CD4-positive, CD25-positive, alpha-beta regulatory T cell (primary cell): ENCODE data around the gene SETD7. TPM values are rescaled to one million over a fixed set of nuclear protein-coding genes. Genes with fewer than 3 reads are reported as not detected.
A peak's percentile ranks its signal among the peaks of the same experiment; 100 is the strongest.

Source experiments
- ATAC-seq, 2 donors: fragments of 150-1000 bp; cut with Tn5 transposase; one replicate each; pipeline ENCODE4 v1.10.0; 2021; ENCODE audit warnings: low read depth in 2 of 2, moderate number of reproducible peaks in 2 of 2, moderate library complexity in 1 of 2
- DNase-seq, 3 donors: peaks; one replicate each; pipeline versions ENCODE4 v3.0.0 to v3.0.0-alpha.2; 2012 to 2022; ENCODE audit warnings: mixed read lengths in 1 of 3
- H3K27ac ChIP-seq: one replicate; pipeline ENCODE4 v1.7.0; 2013; ENCODE audit warnings: mild to moderate bottlenecking, low read length; ENCODE audit not compliant: insufficient read depth, poor library complexity, severe bottlenecking
- H3K27me3 ChIP-seq: one replicate; pipeline ENCODE4 v1.7.0; 2013; ENCODE audit warnings: low read length; ENCODE audit not compliant: control insufficient read depth, insufficient read depth
- H3K36me3 ChIP-seq: one replicate; pipeline ENCODE4 v1.7.0; 2013; ENCODE audit warnings: mild to moderate bottlenecking, low read length, moderate library complexity; ENCODE audit not compliant: control insufficient read depth, insufficient read depth
- H3K4me1 ChIP-seq: 2 replicates; pipeline ENCODE4 v1.7.0; 2013; ENCODE audit warnings: mild to moderate bottlenecking, low read length; ENCODE audit not compliant: insufficient read depth, control insufficient read depth, poor library complexity, severe bottlenecking
- H3K4me3 ChIP-seq: one replicate; pipeline ENCODE4 v1.7.0; 2013; ENCODE audit warnings: low read depth, mild to moderate bottlenecking, low read length, moderate library complexity
- H3K9me3 ChIP-seq, 2 experiments: 1 replicate in 1 of 2; 2 replicates in 1 of 2; pipeline ENCODE4 v1.7.0; 2013; ENCODE audit warnings: low read length in 2 of 2, mild to moderate bottlenecking in 1 of 2, moderate library complexity in 1 of 2; ENCODE audit not compliant: control insufficient read depth in 2 of 2
- H3K27ac Mint-ChIP-seq, 3 donors: one replicate each; pipeline ENCODE4 v1.8.0; 2020 to 2022; ENCODE audit warnings: mild to moderate bottlenecking in 3 of 3, mixed read lengths in 3 of 3, moderate library complexity in 2 of 3
- H3K27me3 Mint-ChIP-seq: one replicate; pipeline ENCODE4 v1.8.0; 2022; ENCODE audit warnings: mild to moderate bottlenecking, mixed read lengths
- H3K36me3 Mint-ChIP-seq: one replicate; pipeline ENCODE4 v1.8.0; 2020; ENCODE audit warnings: mixed read lengths
- H3K4me1 Mint-ChIP-seq, 4 donors: one replicate each; pipeline ENCODE4 v1.8.0; 2020 to 2022; ENCODE audit warnings: mixed read lengths in 4 of 4, mild to moderate bottlenecking in 1 of 4
- H3K4me3 Mint-ChIP-seq, 4 donors: one replicate each; pipeline ENCODE4 v1.8.0; 2020 to 2022; ENCODE audit warnings: mild to moderate bottlenecking in 4 of 4, mixed read lengths in 4 of 4, moderate library complexity in 3 of 4
- H3K9me3 Mint-ChIP-seq, 7 donors: one replicate each; pipeline ENCODE4 v1.8.0; 2020 to 2022; ENCODE audit warnings: mixed read lengths in 7 of 7, mild to moderate bottlenecking in 3 of 7, moderate library complexity in 2 of 7
- polyA plus RNA-seq, 4 donors: library from polyadenylated mRNA; unstranded; fragments of 300-500 nt; fragmentation: Illumina TruSeq; gene quantifications; one replicate each; pipeline ENCODE4 v1.2.3, GENCODE V29; 2021
- total RNA-seq: library from RNA; stranded (reverse); gene quantifications from one replicate; pipeline ENCODE4 v1.2.3, GENCODE V29; 2022

SETD7 gene
- total and polyA plus RNA-seq, 5 donors from 2014 or later, result 8.9 to 50.8 (median 10.7) TPM

DNA sequence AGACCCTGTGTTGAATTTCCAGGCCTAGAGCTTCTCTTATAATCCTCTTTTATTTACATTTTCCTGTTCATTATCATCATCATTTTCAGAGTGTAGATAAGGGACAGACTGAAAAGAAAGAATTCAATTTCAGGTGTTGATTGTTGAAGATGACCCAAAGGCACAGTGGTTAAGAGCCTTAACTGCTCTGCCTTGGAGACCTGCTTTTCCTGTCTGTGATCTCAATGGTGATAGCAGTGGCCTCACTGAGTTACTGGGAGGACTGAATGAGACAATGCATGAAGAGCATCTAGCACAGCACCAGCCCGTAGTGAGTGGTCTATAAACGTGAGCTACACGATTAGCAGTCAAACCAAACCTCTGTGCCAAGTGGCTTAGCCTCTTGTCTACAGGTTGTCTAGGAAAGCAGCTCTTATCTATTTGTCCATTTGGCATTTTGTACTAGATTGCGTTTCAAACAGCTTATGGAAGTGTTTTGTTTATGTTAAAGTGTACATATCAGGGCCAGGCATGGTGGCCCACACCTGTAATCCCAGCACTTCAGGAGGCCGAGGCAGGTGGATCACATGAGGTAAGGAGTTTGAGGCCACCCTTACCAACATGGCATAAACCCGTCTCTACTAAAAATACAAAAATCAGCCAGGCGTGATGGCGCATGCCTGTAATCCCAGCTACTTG is 41.5 kb downstream of the SETD7 start:
- Histone ChIP-seq H3K27ac (no peak overlapping the region), H3K36me3 (peaks cover 78% of the 10 kb centered on the region), H3K9me3 (no peaks in the 10 kb centered on the region), H3K27me3 (no peaks in the 10 kb centered on the region), H3K4me3 (no peak overlapping the region), H3K4me1 (no peaks in the 10 kb centered on the region)
- no peaks in the 10 kb centered on the region for H3K27me3 Mint-ChIP-seq
- DNase-seq (no peak), ATAC-seq (no peak)
- H3K36me3 Mint-ChIP-seq, result peaks cover 53% of the 10 kb centered on the region
- H3K4me3 Mint-ChIP-seq, result no peak overlapping the region
- H3K27ac Mint-ChIP-seq, result no peak overlapping the region
- no peaks in the 10 kb centered on the region for H3K4me1 Mint-ChIP-seq
- no peaks in the 10 kb centered on the region for H3K9me3 Mint-ChIP-seq

DNA sequence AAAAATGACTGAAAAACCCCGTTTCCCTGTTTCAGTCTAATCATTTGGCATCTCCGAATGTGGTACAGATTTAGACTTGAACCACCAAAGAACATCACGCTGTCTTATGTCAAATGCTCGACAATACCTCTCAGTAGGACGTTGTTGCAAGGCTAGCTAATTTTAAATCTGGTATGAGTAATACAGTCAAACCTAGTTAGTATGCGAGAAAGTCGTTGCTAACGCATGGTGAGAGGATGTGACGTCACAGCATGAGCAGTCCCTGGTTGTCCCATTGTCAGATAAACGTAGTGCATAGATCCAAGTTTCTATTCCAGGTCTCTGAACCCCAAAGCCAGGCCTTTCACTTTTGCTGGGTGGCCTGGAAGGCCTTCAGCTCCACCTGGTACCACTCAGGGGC is 44.7 kb downstream of the SETD7 start:
- ATAC-seq (peak; percentile 50 to 57), DNase-seq (no peak)
- no peak overlapping the region for H3K27ac ChIP-seq
- H3K27me3 Mint-ChIP-seq, result no peaks in the 10 kb centered on the region
- H3K4me3 Mint-ChIP-seq, result no peak overlapping the region
- H3K27me3 ChIP-seq, result no peaks in the 10 kb centered on the region
- no peaks in the 10 kb centered on the region for H3K4me1 ChIP-seq
- H3K27ac Mint-ChIP-seq, result no peak overlapping the region
- H3K9me3 ChIP-seq, result no peaks in the 10 kb centered on the region
- no peak overlapping the region for H3K4me3 ChIP-seq
- H3K36me3 ChIP-seq, result peaks cover 67% of the 10 kb centered on the region
- no peaks in the 10 kb centered on the region for H3K4me1 Mint-ChIP-seq
- peaks cover 50% of the 10 kb centered on the region for H3K36me3 Mint-ChIP-seq
- peaks cover 0 to 2% (median 0%) of the 10 kb centered on the region in 7 donors for H3K9me3 Mint-ChIP-seq

DNA sequence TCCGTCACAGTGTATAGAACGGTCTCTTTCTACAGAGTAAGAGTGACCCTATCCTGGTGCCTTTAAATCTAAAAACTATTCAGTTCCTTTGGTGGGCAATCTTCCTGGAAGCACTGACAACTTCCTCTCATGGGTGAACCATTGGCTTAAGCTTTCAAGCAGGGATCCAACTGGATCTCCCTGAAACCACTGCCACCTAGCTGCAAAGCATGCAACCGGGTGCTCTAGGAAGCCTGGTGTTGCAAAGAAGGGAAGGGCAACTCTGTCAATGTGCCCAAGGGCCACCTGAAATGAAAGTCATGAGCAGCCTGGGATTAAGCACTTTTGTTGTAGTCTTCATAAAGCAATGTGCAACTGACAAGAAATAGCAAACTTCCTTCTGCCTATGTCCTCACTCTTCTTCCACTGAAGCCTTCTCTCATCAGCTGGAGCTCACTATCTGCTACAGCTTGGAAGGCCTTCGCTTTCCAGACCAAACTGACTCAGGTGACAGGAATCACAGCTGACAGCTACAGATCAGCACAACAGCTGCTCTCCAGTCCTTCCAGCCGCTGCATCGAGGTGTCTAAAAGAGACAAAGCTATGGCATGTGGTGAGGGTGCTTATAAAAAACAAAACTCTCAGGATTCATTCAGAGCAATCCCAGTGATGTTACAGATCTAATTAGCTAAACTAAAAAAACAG is 46.1 kb downstream of the SETD7 start:
- H3K4me1 Mint-ChIP-seq, result peaks cover 0 to 4% (median 0%) of the 10 kb centered on the region in 4 donors
- Histone ChIP-seq H3K27me3 (no peaks in the 10 kb centered on the region), H3K27ac (no peak overlapping the region), H3K4me1 (no peaks in the 10 kb centered on the region), H3K4me3 (no peak overlapping the region), H3K36me3 (peaks cover 53% of the 10 kb centered on the region), H3K9me3 (no peaks in the 10 kb centered on the region)
- peaks cover 0 to 2% (median 0%) of the 10 kb centered on the region in 7 donors for H3K9me3 Mint-ChIP-seq
- H3K36me3 Mint-ChIP-seq, result peaks cover 38% of the 10 kb centered on the region
- no peak overlapping the region for H3K4me3 Mint-ChIP-seq
- ATAC-seq (no peak), DNase-seq (peak in 1 of 3 donors; percentile 12)
- no peaks in the 10 kb centered on the region for H3K27me3 Mint-ChIP-seq
- peak overlapping the region in 1 of 3 donors; percentile 31 for H3K27ac Mint-ChIP-seq

DNA sequence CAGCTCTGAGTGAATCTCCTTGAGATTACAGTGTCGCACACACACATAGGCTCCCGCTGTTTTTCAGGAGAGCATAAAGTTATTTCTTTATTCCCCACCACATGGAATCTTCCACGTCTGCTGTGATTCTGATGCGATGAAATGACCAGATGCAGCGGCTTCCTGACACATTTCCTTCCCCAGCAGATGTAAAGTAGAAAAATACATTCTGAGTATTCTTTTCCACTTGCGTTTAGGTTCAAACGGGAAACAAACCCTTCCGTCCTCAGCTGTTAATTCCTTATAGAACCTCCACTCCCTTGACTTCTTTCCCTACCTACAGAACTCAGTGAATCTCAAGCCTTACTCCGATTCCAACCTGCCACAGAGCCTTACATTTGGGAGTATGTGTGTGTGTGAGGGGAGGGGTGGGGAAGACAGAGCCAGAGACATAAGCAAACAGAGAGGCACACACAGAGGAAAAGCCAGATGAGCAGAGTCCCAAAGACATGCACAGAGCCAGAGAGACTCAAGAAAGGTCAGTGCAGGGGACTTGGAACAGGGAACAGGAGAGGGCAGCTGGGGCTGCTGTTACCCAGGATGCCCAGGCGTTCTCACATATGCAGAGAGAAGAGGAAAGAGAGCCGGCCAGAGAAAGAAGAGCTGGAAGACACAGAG is 47.3 kb downstream of the SETD7 start:
- Mint-ChIP-seq H3K27me3 (no peaks in the 10 kb centered on the region), H3K9me3 (peaks cover 0 to 5% (median 0%) of the 10 kb centered on the region in 7 donors), H3K4me3 (no peak overlapping the region), H3K27ac (peak overlapping the region in 1 of 3 donors; percentile 69), H3K4me1 (peaks cover 0 to 4% (median 0%) of the 10 kb centered on the region in 4 donors), H3K36me3 (peaks cover 41% of the 10 kb centered on the region)
- Histone ChIP-seq H3K9me3 (peaks cover 0 to 1% of the 10 kb centered on the region in 2 experiments), H3K27ac (no peak overlapping the region), H3K4me1 (no peaks in the 10 kb centered on the region), H3K4me3 (no peak overlapping the region), H3K36me3 (peaks cover 43% of the 10 kb centered on the region), H3K27me3 (no peaks in the 10 kb centered on the region)
- ATAC-seq (no peak), DNase-seq (no peak)

DNA sequence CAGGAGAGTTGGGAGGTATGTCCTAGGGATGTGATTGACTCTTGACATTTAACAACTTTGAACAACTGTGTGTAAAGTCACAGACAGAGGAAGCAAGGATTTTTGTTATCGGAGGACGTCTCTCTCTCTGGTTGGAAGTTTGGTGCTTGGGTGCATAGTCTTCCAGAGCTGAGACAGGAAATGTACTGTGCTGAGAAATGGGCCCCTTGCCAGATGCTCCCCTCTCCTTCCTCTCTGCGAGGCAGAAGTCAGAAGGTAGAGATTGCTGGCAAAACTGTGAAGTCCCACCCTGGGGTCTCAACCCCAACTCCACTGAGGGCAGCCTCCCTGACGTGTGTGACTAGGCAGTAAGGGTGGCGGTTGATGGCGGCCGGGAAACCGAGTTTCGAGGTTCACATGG is 49.2 kb downstream of the SETD7 start:
- Histone ChIP-seq H3K9me3 (peaks cover 0 to 2% of the 10 kb centered on the region in 2 experiments), H3K27me3 (no peaks in the 10 kb centered on the region), H3K27ac (no peak overlapping the region), H3K4me3 (no peak overlapping the region), H3K36me3 (peaks cover 34% of the 10 kb centered on the region), H3K4me1 (no peaks in the 10 kb centered on the region)
- ATAC-seq (no peak), DNase-seq (no peak)
- peaks cover 0 to 6% (median 0%) of the 10 kb centered on the region in 7 donors for H3K9me3 Mint-ChIP-seq
- H3K27me3 Mint-ChIP-seq, result no peaks in the 10 kb centered on the region
- H3K4me3 Mint-ChIP-seq, result no peak overlapping the region
- H3K4me1 Mint-ChIP-seq, result peaks cover 0 to 5% (median 3%) of the 10 kb centered on the region in 4 donors
- peak overlapping the region in 1 of 3 donors; percentile 52 for H3K27ac Mint-ChIP-seq
- H3K36me3 Mint-ChIP-seq, result peaks cover 36% of the 10 kb centered on the region

DNA sequence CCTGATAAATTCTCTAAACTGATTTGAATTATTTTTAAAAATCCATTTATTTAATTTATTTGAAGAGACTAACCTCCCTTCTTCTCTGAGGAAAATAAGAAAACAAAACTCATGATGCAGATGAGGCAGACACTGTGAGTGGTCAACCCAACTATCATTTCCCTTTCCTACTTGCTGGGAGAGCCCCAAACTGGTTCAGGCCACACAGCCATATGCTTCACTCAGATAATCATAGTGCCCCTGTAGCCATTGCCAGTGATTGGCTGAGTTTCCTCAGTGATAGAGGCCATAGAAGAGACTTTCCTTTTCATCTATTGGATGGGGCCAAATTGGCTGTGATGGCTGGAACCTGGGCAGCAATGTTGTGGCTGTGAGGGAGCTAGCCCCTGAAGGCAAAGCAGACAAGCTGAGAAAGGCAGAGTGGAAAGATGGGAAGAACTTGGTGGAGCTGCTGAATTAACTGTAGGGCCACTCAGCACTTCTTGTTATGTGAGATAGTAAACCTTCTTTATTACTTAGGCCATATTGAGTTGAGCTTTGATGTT is 52.3 kb downstream of the SETD7 start:
- Histone ChIP-seq H3K36me3 (peaks cover 8% of the 10 kb centered on the region), H3K9me3 (peaks cover 0 to 2% of the 10 kb centered on the region in 2 experiments), H3K4me1 (no peaks in the 10 kb centered on the region), H3K27ac (no peak overlapping the region), H3K4me3 (no peak overlapping the region), H3K27me3 (no peaks in the 10 kb centered on the region)
- H3K4me1 Mint-ChIP-seq, result peaks cover 0 to 5% (median 3%) of the 10 kb centered on the region in 4 donors
- H3K27ac Mint-ChIP-seq, result no peak overlapping the region
- ATAC-seq (no peak), DNase-seq (no peak)
- H3K36me3 Mint-ChIP-seq, result peaks cover 17% of the 10 kb centered on the region
- no peaks in the 10 kb centered on the region for H3K27me3 Mint-ChIP-seq
- H3K9me3 Mint-ChIP-seq, result peaks cover 0 to 6% (median 0%) of the 10 kb centered on the region in 7 donors
- no peak overlapping the region for H3K4me3 Mint-ChIP-seq

DNA sequence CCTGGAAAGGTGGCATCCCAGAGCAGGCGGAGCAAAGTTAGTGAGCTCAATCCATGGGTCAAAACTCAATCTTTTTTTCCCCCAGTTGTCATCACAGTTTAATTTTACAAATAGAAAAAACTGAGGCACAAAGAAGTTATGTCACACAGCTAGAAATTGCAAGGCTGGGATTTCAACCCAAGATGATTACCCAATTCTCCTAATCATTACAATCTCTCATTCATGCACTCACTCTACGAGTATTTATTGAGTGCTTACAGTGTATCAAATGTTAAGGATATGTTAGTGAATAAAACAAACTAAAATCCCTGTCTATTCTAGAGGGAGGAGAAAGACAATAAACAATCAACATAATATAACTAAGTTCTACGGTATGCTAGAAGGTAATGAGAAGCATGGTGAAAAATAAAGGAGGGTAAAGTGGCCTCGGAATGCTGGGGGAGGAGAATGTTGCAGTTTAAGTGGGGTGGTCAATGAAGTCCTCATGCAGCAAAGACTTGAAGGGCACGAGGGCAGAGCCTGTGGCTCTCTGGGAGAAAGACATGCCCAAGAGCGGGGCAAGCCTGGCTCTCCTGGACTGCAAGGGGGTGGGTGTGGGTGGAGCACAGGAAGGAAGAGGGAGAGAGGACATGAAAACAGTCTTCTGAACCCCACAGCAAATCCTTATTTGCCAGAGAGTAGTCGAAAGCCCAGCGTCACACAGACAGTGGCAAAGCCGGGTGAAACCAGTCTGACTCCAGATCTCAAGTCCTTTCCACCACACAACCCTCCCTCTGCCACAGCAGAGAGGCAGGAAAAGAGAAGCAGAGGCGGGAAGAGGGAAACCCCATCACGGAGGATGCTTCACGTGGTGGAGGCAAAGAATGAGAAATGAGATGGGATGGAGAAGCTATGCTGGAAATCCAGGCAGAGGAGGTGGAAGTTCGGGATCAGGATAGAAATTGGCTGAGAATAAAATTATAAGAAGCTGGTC is 53.8 kb downstream of the SETD7 start:
- Mint-ChIP-seq H3K4me1 (peaks cover 0 to 5% (median 3%) of the 10 kb centered on the region in 4 donors), H3K4me3 (no peak overlapping the region), H3K36me3 (peaks cover 16% of the 10 kb centered on the region), H3K9me3 (peaks cover 0 to 6% (median 0%) of the 10 kb centered on the region in 7 donors), H3K27me3 (no peaks in the 10 kb centered on the region), H3K27ac (peak overlapping the region in 1 of 3 donors; percentile 41)
- DNase-seq (no peak), ATAC-seq (no peak)
- Histone ChIP-seq H3K4me1 (no peaks in the 10 kb centered on the region), H3K36me3 (peaks cover 2% of the 10 kb centered on the region), H3K9me3 (peaks cover 0 to 2% of the 10 kb centered on the region in 2 experiments), H3K27me3 (no peaks in the 10 kb centered on the region), H3K4me3 (no peak overlapping the region), H3K27ac (no peak overlapping the region)
